Measurements from ENCODE around the gene CEP131.

Gene CEP131

GRCh38 chr17:81251709-81252301 lies 29.0 kb upstream of the CEP131 start:
- no peak for DNase-seq (ENCODE audit: low spot score)

GRCh38 chr17:81251094-81251708 lies 28.4 kb upstream of the CEP131 start:
- DNase-seq (ENCODE audit: low spot score) = no peak

GRCh38 chr17:81250286-81251093 lies 27.7 kb upstream of the CEP131 start:
- DNase-seq (ENCODE audit: low spot score) = no peak

GRCh38 chr17:81249223-81250040 lies 26.7 kb upstream of the CEP131 start:
- no peak for DNase-seq (ENCODE audit: low spot score)

- no peak for DNase-seq (ENCODE audit: low spot score)
These were observed 25.9 kb upstream of the CEP131 start for GRCh38 chr17:81248649-81249048.

- DNase-seq (ENCODE audit: low spot score) = no peak
These were observed 24.7 kb upstream of the CEP131 start for GRCh38 chr17:81247339-81247990.

GRCh38 chr17:81246679-81247338 lies 24.0 kb upstream of the CEP131 start:
- no peak for DNase-seq (ENCODE audit: low spot score)

GRCh38 chr17:81246343-81246670 lies 23.5 kb upstream of the CEP131 start:
- DNase-seq (ENCODE audit: low spot score) = no peak

GRCh38 chr17:81245665-81246342 lies 23.0 kb upstream of the CEP131 start:
- no peak for DNase-seq (ENCODE audit: low spot score)

- no peak for DNase-seq (ENCODE audit: low spot score)
These were observed 22.4 kb upstream of the CEP131 start for GRCh38 chr17:81245024-81245664.

GRCh38 chr17:81244358-81245023 lies 21.7 kb upstream of the CEP131 start:
- no peak for DNase-seq (ENCODE audit: low spot score)

GRCh38 chr17:81243333-81243664 lies 20.5 kb upstream of the CEP131 start:
- no peak for DNase-seq (ENCODE audit: low spot score)

GRCh38 chr17:81242421-81243332 lies 19.9 kb upstream of the CEP131 start:
- no peak for DNase-seq (ENCODE audit: low spot score)

GRCh38 chr17:81241648-81242420 lies 19.1 kb upstream of the CEP131 start:
- peak; percentile 52 for DNase-seq (ENCODE audit: low spot score)

- no peak for DNase-seq (ENCODE audit: low spot score)
These were observed 18.4 kb upstream of the CEP131 start for GRCh38 chr17:81241203-81241602.

- DNase-seq (ENCODE audit: low spot score) = no peak
These were observed 18.0 kb upstream of the CEP131 start for GRCh38 chr17:81240761-81241160.

- DNase-seq (ENCODE audit: low spot score) = peak; percentile 24
These were observed 17.2 kb upstream of the CEP131 start for GRCh38 chr17:81239714-81240555.
